Activated CD4-positive, alpha-beta T cell treated with anti-CD3 and anti-CD28 coated beads for 24 hours (primary cell): ENCODE results near the gene SH3TC1.

ENCODE experiments used
- DNase-seq, 2 donors: peaks; one replicate each; pipeline ENCODE4 v3.0.0-alpha.2; 2020; ENCODE audit warnings: low read depth in 2 of 2

SH3TC1 gene

DNA sequence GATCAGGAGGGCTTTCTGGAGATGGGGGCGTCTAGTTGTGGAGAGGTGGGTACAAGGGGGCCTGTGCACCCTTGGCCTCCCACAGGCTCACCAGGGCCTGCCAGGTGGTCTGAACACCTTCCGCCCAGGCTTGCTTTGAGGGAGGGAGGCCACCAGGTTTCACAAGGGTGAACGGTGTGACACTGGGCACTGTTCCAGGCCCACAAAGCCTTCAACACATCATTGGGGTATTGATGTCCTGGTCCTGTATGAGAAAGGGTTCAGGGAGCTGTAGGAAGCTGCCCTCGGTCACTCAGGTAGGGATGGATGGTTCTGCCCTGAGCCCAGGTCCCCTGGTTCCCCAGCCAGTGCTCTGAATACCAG lies 76.4 kb downstream of the SH3TC1 start:
- DNase-seq: no peak

- no peak for DNase-seq
Observed at GRCh38 chr4:8276358-8277240, 77.5 kb downstream of the SH3TC1 start.

DNA sequence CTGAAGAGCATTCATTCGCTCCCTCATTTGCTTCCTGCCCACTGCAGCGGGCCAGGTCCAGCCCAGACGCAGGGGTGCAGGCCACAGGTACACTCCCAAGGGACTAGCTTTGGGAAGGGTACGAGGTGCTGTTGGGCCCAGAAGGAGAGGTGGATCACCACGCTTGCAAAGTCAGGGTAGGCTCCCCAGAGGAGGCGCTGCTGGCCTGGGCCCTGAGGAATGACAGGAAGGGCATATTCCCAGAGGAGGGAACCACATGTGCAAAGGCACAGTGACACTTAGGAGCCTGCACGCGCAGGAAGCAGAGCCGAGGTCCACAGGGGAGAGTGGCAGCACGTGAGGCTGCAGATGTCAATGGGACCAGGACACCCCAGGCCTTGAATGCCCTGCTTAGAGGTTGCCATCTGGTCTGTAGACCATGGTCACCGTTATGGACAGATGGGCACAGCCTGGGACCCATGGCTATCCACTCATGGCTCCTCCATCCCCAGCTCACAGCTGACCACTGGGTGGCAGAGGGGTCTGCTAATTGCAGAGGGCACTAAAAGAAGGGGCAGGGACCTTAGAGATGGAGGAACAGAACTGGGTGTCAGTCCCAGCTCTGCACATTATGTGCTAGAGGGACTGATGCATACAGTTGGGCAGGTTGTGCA lies 78.4 kb downstream of the SH3TC1 start:
- DNase-seq: no peak

DNA sequence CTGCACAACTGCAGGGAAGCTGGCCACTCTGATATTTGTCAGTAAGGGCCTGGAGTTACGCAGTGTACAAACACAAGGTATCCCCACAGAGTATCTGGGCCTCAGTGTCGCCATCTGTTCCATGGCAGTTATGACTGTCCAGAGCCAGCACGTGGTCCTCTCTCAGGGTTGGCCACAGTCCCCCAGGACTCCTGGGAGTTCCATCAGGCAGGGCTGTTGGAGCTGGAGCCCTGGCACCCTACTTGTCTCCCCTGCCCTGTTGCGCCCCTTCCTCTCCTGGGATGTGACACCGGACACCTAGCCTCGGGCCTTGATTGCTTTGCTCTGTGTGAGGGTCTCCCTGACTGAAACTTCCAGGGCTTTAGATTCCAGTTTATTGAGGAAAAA lies 78.9 kb downstream of the SH3TC1 start:
- no peak for DNase-seq

DNA sequence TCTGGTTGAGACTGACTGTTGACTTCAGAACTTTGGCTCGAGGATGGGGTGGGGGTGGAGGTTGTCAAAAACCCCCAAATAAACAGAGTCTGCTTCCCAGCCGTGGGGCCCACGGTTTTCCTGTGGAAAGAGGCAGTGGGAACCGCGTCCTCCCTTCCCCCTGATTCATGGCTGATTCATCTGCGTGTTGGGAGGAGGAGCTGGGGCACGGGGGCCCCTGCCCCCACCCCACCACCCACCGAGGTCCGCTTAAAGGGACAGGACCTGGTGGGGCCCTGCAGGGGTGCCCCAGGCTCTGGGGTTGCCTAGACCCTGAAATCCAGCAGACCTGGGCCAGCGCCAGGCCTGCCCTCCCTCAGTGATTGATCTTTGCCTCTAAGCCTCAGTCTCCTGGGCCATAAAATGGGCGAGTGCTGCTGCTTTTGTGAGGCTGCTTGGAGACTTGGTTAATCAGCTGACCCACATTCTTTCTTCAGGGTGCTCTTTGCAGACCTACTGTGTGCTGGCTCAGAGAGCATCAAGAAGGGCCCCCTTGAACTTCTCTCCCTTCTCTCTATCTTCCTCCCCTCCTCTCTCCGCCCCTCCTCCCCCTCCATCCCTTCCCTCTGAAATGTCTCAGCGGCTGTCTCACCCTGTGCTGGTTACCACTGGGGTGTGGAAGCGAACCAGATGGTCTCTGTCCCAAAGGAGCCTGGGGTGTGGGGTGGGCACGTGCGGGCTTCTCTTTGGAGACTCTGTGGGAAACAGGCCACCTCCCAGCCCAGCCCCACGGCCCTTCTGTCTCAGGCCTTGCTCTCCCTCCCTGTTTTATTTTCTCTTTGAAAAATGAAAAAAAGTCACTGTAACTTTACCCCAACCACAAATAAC lies 79.6 kb downstream of the SH3TC1 start:
- no peak for DNase-seq

- no peak for DNase-seq
Observed at GRCh38 chr4:8279321-8280157, 80.4 kb downstream of the SH3TC1 start.

- no peak for DNase-seq
Observed at GRCh38 chr4:8280158-8280875, 81.2 kb downstream of the SH3TC1 start.

DNA sequence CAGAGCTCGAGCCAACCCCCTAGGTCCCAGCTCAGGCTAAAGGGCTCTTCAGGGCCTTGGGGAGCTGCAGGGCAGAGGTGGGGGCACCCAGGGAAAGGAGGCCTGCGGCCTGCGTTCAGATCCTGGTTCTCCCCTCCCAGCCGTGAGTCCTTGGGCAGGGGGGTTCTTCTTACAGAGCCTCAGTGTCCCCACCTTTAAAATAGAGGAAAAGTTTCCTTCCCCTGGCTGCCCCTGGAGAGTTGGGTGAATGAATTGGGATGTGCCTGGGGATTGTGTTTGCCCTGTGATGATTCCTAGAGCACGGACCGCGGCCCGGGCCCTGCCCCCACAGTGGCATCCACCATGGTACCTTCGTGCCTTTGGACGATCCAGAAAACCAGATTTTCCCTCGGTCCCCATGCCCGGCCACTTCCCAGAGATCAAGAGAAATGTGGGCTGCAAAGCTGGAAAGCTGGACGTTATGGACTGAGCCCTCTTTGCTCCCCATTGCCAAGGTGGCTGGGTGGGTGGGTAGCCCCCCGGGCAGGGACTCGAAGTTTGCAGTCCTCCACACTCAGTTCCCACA lies 81.9 kb downstream of the SH3TC1 start:
- DNase-seq: no peak

DNA sequence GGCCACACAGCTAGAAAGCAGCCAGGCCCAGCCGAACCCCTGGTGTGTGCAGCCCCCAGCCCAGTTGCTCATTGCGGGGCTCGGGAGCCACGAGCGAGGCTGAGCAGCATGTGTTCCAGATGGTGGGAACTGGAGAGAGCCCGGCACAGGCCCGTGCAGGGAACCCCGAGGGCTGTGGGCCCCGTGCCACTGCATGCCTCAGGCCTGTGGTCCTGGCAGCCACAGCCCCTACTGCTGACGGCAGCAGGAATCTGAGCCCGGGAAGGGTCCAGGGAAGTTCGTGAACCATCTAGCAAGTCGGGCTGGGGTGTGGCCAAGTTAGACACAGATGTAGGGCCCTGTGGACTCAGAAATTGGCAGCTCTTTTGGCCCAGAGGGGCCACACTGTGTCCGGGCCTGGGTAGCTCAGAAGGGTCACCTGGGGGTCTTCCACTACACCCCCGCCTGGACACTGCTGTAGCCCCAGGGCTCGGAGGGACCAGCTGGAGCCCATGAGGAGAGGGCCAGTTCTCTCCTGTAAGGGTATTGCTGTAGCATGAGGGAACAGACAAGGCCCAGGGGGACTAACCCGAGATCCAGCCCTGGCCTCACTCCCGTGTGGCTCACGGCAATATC lies 82.5 kb downstream of the SH3TC1 start:
- no peak for DNase-seq

GRCh38 chr4:8282134-8282641 lies 83.1 kb downstream of the SH3TC1 start:
- no peak for DNase-seq

DNA sequence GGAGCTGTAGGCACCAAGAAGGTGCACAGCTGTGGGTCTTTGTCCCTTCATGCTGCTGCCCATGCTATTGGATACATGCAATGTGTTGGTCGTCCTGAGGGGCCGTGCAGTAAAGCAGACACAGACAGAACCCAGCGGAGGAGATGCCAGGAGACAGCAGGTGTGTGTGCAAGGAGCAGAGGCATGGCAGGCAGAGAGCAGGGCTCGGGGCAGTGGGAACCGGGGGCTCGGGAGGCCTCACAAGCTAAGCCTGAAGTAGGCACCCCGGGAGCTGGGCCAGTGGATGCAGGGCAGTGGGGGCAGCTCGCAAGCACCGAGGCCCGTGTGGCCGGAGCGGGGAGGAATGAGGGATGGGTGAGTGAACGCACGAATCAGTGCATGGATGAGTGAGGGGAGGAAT lies 83.7 kb downstream of the SH3TC1 start:
- no peak for DNase-seq

GRCh38 chr4:8283161-8283560 lies 84.1 kb downstream of the SH3TC1 start:
- no peak for DNase-seq

- DNase-seq: no peak
Observed at GRCh38 chr4:8283631-8284121, 84.6 kb downstream of the SH3TC1 start.

DNA sequence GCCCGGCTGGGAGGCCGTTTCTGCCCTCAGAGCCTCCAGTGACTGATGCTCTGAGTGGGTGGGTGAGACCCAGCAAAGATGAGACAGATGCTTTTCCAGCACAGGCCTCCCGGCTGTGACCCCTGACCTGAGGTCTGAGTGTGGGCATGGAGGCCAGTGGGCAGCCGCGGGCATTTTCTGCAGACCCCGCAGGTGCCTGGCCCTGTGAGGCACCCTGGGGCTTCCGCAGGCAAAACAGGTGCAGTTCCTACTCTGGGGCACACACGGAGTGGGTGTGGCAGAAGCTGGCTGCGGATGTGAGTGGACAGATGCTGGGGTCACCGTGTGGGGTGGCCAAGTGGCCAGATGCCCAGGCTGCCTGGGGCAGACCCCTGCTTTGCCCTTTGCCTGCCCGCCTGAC lies 85.3 kb downstream of the SH3TC1 start:
- no peak for DNase-seq

GRCh38 chr4:8285143-8285975 lies 86.3 kb downstream of the SH3TC1 start:
- DNase-seq: no peak

GRCh38 chr4:8285976-8286718 lies 87.1 kb downstream of the SH3TC1 start:
- DNase-seq: no peak

GRCh38 chr4:8286719-8287342 lies 87.7 kb downstream of the SH3TC1 start:
- no peak for DNase-seq
